ENCODE data around the gene FUT6.

DNA sequence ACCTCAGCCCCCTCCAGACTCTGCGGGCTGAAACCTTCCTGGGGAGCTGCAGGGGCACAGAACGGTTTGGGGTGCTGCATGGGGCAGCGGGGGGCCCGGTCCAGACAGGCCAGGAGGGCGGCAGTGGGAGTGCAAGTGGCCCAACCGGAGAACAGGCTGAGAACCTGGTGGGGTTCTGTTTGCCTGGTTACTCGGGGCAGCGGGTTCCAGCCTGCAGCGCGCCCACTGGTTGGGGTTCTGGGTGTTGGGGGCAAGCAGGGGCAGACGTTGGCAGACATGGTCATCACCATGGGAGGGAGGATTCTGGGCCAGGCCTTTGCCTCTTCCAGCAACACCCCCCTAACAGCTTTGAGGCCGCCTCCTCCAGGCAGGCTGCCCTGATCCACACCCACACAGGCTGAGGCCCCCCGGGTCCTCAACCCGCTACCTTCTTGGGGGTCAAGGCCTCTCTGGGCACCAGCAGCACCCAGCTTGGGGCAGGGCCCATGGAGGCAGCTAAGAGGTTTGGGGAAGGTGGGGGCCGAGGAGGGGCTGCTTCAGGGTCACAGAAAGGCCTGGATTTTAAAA, 54.8 kb downstream of the FUT6 start, which contains the start of gene PRR22:
- TF ChIP-seq, protein P1, sequence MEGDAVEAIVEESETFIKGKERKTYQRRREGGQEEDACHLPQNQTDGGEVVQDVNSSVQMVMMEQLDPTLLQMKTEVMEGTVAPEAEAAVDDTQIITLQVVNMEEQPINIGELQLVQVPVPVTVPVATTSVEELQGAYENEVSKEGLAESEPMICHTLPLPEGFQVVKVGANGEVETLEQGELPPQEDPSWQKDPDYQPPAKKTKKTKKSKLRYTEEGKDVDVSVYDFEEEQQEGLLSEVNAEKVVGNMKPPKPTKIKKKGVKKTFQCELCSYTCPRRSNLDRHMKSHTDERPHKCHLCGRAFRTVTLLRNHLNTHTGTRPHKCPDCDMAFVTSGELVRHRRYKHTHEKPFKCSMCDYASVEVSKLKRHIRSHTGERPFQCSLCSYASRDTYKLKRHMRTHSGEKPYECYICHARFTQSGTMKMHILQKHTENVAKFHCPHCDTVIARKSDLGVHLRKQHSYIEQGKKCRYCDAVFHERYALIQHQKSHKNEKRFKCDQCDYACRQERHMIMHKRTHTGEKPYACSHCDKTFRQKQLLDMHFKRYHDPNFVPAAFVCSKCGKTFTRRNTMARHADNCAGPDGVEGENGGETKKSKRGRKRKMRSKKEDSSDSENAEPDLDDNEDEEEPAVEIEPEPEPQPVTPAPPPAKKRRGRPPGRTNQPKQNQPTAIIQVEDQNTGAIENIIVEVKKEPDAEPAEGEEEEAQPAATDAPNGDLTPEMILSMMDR (IDR thresholded peaks at IDR 0.05; ENCODE audit: low read depth, low read length, missing input control) = no peak
- TF ChIP-seq SP1 (IDR thresholded peaks at IDR 0.05) = no peak
- no peak for TF ChIP-seq GABPA (IDR thresholded peaks at IDR 0.05 in 1 of 2, conservative IDR thresholded peaks at IDR 0.05 in 1 of 2)

Data from liver (tissue), 3 donors.